ENCODE measurements around the gene RANBP2. TPM values are rescaled to one million over a fixed set of nuclear protein-coding genes. Genes with fewer than 3 reads are reported as not detected.

RANBP2 gene
- total RNA-seq (2013; cell fraction: nucleolus; rRNA removed) = 233 and 235 TPM in 2 replicates
- 49.6 and 59.7 TPM in 2 replicates for total RNA-seq (2014; rRNA removed)
- 78.7 and 81.7 TPM in 2 replicates for total RNA-seq (2014; rRNA removed; fragmentation: Illumina TruSeq; extraction: Trizol)
- total RNA-seq (2021) = 59.9 and 60.7 TPM in 2 replicates
- polyA plus RNA-seq (2011; ENCODE audit: low read depth) = 11.8 TPM
- 20.1 and 31.4 TPM in 2 replicates for polyA plus RNA-seq (2011; rRNA removed)
- 7.0 and 8.2 TPM in 2 replicates for polyA plus RNA-seq (2011; cell fraction: cytosol; rRNA removed)
- 22.8 and 37.6 TPM in 2 replicates for polyA plus RNA-seq (2011; cell fraction: nucleus; rRNA removed)
- 16.6 and 19.3 TPM in 2 replicates for polyA plus RNA-seq (2012)
- 44.7 and 54.1 TPM in 2 replicates for polyA plus RNA-seq (2014; fragmentation: Illumina TruSeq; extraction: Trizol)
- polyA plus RNA-seq (2014; fragmentation: Nextera tagmentation; extraction: Ambion mirVana) = 1 to 10 TPM; 9.0 to 9.2 TPM
- polyA plus RNA-seq (2014; rRNA removed) = 21.0 and 23.2 TPM in 2 replicates
- 10 to 100 TPM; 26.9 to 29.8 TPM for polyA plus RNA-seq (2016; fragmentation: Nextera tagmentation; extraction: Ambion mirVana)
- polyA minus RNA-seq (2011; rRNA and poly(A)+ RNA removed) = 26.8 and 43.7 TPM in 2 replicates
- 18.0 and 21.0 TPM in 2 replicates for polyA minus RNA-seq (2011; cell fraction: cytosol; rRNA and poly(A)+ RNA removed)
- polyA minus RNA-seq (2011; cell fraction: nucleus; rRNA and poly(A)+ RNA removed) = 24.2 and 39.1 TPM in 2 replicates
- percentile 94 among the genes with signal in this experiment for Bru-seq, nascent RNA
- BruChase-seq, experiment 1, labeled RNA remaining after a 6-hour chase = percentile 97 among the genes with signal in this experiment
- percentile 97 among the genes with signal in this experiment for BruChase-seq, experiment 2, labeled RNA remaining after a 2-hour chase
- long read RNA-seq, experiment 1, partial matches to known transcripts = 6 of 9 reads
- long read RNA-seq, experiment 1, other reads (novel, unspliced or antisense) = 3 of 9 reads
- long read RNA-seq, experiment 2, partial matches to known transcripts = 127 of 160 reads
- long read RNA-seq, experiment 2, other reads (novel, unspliced or antisense) = 33 of 160 reads

- in situ Hi-C loops (cut with MboI) = no loop called here
- ChIA-PET CTCF (no interaction called here), SMC1A (ENCODE audit: uncharacterized antibody, unreplicated experiment) (no interaction called here), POLR2A (interaction anchor here (0.6 to 1.6 kb wide), 3 partner anchors 10 to 109 kb away, joined by 3 to 5 read pairs (median 3); no protein-coding TSS in a partner anchor), RAD21 (ENCODE audit: unreplicated experiment) (no interaction called here)
- no peaks in the 10 kb centered on the region for H3K9me3 ChIP-seq (replicated peaks; ENCODE audit: control insufficient read depth, insufficient read depth, low read length)
- FAIRE-seq (peak; percentile 27), ATAC-seq (peak; percentile 96), DNase-seq (ENCODE audit: low read depth, low spot score) (peak; percentile 81)
- peak within 1 kb of the TSS; percentile 88 for H3K4me2 ChIP-seq (ENCODE audit: control insufficient read depth, insufficient read depth)
- peak within 1 kb of the TSS; percentile 86 for H2AFZ ChIP-seq (ENCODE audit: control insufficient read depth, low read depth, low read length)
- peak within 1 kb of the TSS; percentile 79 for H3K4me3 ChIP-seq
- H4K20me1 ChIP-seq (ENCODE audit: control insufficient read depth, insufficient read depth) = no peaks in the 10 kb centered on the region
- H3K4me1 ChIP-seq (ENCODE audit: control insufficient read depth, insufficient read depth, low read length) = no peaks in the 10 kb centered on the region
- 1% methylated on average over 78 of the region's 97 CpGs for WGBS (ENCODE audit: insufficient coverage, insufficient replicate concordance, low lambda C conversion rate, missing lambda C conversion rate)
- H3K79me2 ChIP-seq (ENCODE audit: control insufficient read depth, insufficient read depth, low read length) = peaks cover 20% of the 10 kb centered on the region
- no peaks in the 10 kb centered on the region for H3K27me3 ChIP-seq (replicated peaks in 1 of 2; ENCODE audit: control insufficient read depth in 2 of 2, insufficient read depth in 2 of 2, low read length in 1 of 2)
- no peaks in the 10 kb centered on the region for H3K36me3 ChIP-seq (ENCODE audit: control insufficient read depth in 2 of 2, insufficient read depth in 2 of 2, low read length in 1 of 2)
- peak within 1 kb of the TSS; percentile 81 for H3K27ac ChIP-seq (ENCODE audit: control insufficient read depth, insufficient read depth)
- peak within 1 kb of the TSS; percentile 69 for H3K9ac ChIP-seq (ENCODE audit: control insufficient read depth, insufficient read depth, low read length)
- no TSS peak for BruUV-seq (replicated peaks)
- intact Hi-C loops (cut with micrococcal nuclease; ENCODE audit: unreplicated experiment) = loop anchor here (2.0 kb wide), 1 partner anchor 113 kb away; no protein-coding TSS in a partner anchor
- no peak for TF ChIP-seq SKIL (IDR thresholded peaks at IDR 0.05; ENCODE audit: low read depth, poor library complexity, severe bottlenecking)
- no peak; the same call in 1 of the 2 replicates for TF ChIP-seq MTA3 (IDR thresholded peaks at IDR 0.05; ENCODE audit: borderline replicate concordance, low read length)
- peak; percentile 82; the same call in 1 of the 2 replicates for TF ChIP-seq MLLT1 (IDR thresholded peaks at IDR 0.05)
- TF ChIP-seq GABPA (IDR thresholded peaks at IDR 0.05; ENCODE audit: low read depth) = no peak
- no peak for TF ChIP-seq ZNF274 (IDR thresholded peaks at IDR 0.05; ENCODE audit: insufficient read depth, insufficient read length)
- no peak for TF ChIP-seq CEBPZ (IDR thresholded peaks at IDR 0.05; ENCODE audit: low read depth, low read length)
- TF ChIP-seq NR2F1 (conservative IDR thresholded peaks at IDR 0.05) = peak; percentile 42; the same call in 1 of the 2 replicates
- TF ChIP-seq ZNF384 (IDR thresholded peaks at IDR 0.05; ENCODE audit: borderline replicate concordance, low read depth, low read length) = no peak
- no peak for TF ChIP-seq NR2C1 (IDR thresholded peaks at IDR 0.05)
- peak; percentile 66 for TF ChIP-seq HDGF (IDR thresholded peaks at IDR 0.05)
- no peak for TF ChIP-seq RCOR1 (conservative IDR thresholded peaks at IDR 0.05; ENCODE audit: low read depth, low read length)
- peak; percentile 51; the same call in 1 of the 2 replicates for TF ChIP-seq EED (IDR thresholded peaks at IDR 0.05; ENCODE audit: low read depth)
Observed at GRCh38 chr2:108719149-108720044, at the start of gene RANBP2. Gene RANBP2 (plus strand): TSS chr2:108719482. CDS start chr2:108719607, 125 bp downstream.

All from GM12878 (cell line).